ENCODE measurements around the gene LRRC4C. TPM values are rescaled to one million over a fixed set of nuclear protein-coding genes. Genes with fewer than 3 reads are reported as not detected.

Gene LRRC4C
- total RNA-seq, 2 donors from 2014 or later = 0.95 to 3.2 TPM

- H3K4me3 ChIP-seq = no peak overlapping the region
- ATAC-seq (ENCODE audit: insufficient number of reproducible peaks, low FRiP score, low read depth) = no peak
- no peaks in the 10 kb centered on the region for H3K27me3 ChIP-seq (replicated peaks; ENCODE audit: insufficient read depth)
Measured at GRCh38 chr11:41346042-41346441, 113.4 kb downstream of the LRRC4C start.

DNA sequence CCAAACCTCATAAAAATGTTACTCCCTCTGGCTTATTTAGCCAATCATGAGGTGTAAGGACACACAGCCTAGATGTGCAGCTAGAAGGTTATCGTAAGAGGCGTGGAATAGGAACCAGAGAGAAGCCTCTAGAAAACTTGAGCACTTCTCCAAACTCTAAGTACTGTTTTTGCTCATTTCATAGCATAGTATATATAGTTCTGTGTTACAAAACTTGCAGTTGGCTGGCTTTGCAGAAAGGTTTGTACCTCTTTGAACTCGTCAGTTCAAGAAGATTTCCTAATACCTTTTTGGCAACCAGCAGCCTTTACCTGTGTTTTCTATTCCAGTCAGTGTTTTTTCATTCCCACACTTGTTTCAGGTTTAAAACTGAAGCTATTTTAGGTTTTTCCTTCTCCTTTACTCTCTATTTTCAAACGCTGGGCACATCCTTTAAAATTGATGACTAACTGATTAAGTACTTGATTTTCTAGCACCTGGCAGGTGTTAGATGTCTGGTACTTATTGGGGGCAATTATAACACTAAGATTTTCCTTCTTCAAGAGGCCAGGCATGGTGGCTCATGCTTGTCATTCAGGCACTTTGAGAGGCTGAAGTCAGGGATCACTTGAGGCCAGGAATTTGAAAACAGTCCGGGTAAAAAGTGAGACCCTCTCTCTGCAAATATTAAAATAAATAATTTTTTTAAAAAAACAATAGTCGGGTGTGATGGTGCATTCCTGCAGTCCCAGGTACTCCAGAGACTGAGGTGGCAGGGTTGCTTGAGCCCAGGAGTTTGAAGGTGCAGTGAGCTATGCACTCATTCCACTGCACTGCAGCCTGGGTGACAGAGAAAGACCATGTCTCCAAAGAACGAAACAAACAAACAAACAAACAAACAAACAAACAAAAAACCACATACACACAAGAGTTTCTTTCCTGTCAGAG, 125.2 kb downstream of the LRRC4C start:
- no peaks in the 10 kb centered on the region for H3K9me3 ChIP-seq
- DNase-seq (ENCODE audit: low spot score) = no peak
- TF ChIP-seq CTCF (IDR thresholded peaks at IDR 0.05) = no peak
- H3K27ac ChIP-seq = no peak overlapping the region
- no peak for ATAC-seq (ENCODE audit: insufficient number of reproducible peaks, low FRiP score, low read depth)
- no peak overlapping the region for H3K4me3 ChIP-seq
- H3K36me3 ChIP-seq = no peaks in the 10 kb centered on the region
- H3K27me3 ChIP-seq (replicated peaks; ENCODE audit: insufficient read depth) = no peaks in the 10 kb centered on the region
- H3K4me1 ChIP-seq (ENCODE audit: control insufficient read depth in 1 of 2, low read depth in 2 of 2) = no peaks in the 10 kb centered on the region

More at GRCh38 chr11:41346042-41346441, 113.4 kb downstream of the LRRC4C start:
- no peak for DNase-seq (ENCODE audit: low spot score)
- Histone ChIP-seq H3K36me3 (no peaks in the 10 kb centered on the region), H3K4me1 (ENCODE audit: control insufficient read depth in 1 of 2, low read depth in 2 of 2) (no peaks in the 10 kb centered on the region), H3K9me3 (no peaks in the 10 kb centered on the region), H3K27ac (no peak overlapping the region)
- TF ChIP-seq CTCF (IDR thresholded peaks at IDR 0.05) = no peak

DNA sequence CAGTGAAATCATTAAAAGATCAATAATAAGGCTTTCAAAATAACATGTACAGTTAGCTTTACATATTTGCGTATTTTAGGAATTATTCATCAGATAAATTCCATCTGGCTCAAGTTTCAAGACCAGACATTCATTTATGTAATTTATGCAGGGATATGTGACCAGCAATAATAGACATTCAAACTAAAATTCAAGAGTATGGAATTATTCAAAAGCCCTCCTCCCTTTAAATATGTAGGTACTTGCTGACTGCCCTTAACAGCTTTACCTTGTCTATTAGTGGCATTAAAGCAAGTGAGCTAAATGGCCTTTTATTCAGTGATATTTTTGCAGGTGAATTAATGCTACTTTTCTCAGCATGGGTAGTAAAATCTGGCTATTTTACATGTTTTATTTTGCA, 126.1 kb downstream of the LRRC4C start:
- no peak overlapping the region for H3K27ac ChIP-seq
- no peaks in the 10 kb centered on the region for H3K27me3 ChIP-seq (replicated peaks; ENCODE audit: insufficient read depth)
- no peaks in the 10 kb centered on the region for H3K36me3 ChIP-seq
- H3K4me1 ChIP-seq (ENCODE audit: control insufficient read depth in 1 of 2, low read depth in 2 of 2) = no peaks in the 10 kb centered on the region
- ATAC-seq (ENCODE audit: insufficient number of reproducible peaks, low FRiP score, low read depth) = no peak
- DNase-seq (ENCODE audit: low spot score) = no peak
- no peaks in the 10 kb centered on the region for H3K9me3 ChIP-seq
- no peak overlapping the region for H3K4me3 ChIP-seq
- no peak for TF ChIP-seq CTCF (IDR thresholded peaks at IDR 0.05)

GRCh38 chr11:41328324-41328723, 131.1 kb downstream of the LRRC4C start:
- no peak overlapping the region for H3K4me3 ChIP-seq
- no peaks in the 10 kb centered on the region for H3K27me3 ChIP-seq (replicated peaks; ENCODE audit: insufficient read depth)
- no peaks in the 10 kb centered on the region for H3K4me1 ChIP-seq (ENCODE audit: control insufficient read depth in 1 of 2, low read depth in 2 of 2)
- DNase-seq (ENCODE audit: low spot score) (no peak), ATAC-seq (ENCODE audit: insufficient number of reproducible peaks, low FRiP score, low read depth) (no peak)
- no peak for TF ChIP-seq CTCF (IDR thresholded peaks at IDR 0.05)
- H3K27ac ChIP-seq = no peak overlapping the region
- H3K9me3 ChIP-seq = no peaks in the 10 kb centered on the region
- no peaks in the 10 kb centered on the region for H3K36me3 ChIP-seq

GRCh38 chr11:41323446-41323845, 136.0 kb downstream of the LRRC4C start:
- Histone ChIP-seq H3K36me3 (no peaks in the 10 kb centered on the region), H3K27me3 (replicated peaks; ENCODE audit: insufficient read depth) (no peaks in the 10 kb centered on the region), H3K9me3 (no peaks in the 10 kb centered on the region), H3K27ac (no peak overlapping the region), H3K4me1 (ENCODE audit: control insufficient read depth in 1 of 2, low read depth in 2 of 2) (no peaks in the 10 kb centered on the region), H3K4me3 (no peak overlapping the region)
- DNase-seq (ENCODE audit: low spot score) (no peak), ATAC-seq (ENCODE audit: insufficient number of reproducible peaks, low FRiP score, low read depth) (no peak)
- TF ChIP-seq CTCF (IDR thresholded peaks at IDR 0.05) = no peak
